Kidney (tissue), 14 donors: ENCODE measurements around the gene CIITA. TPM values are rescaled to one million over a fixed set of nuclear protein-coding genes. Genes with fewer than 3 reads are reported as not detected.
"Not testable (repeated sequence)": the region's sequence is repeated elsewhere in the genome, so short reads cannot be mapped to it uniquely, and the experiment has no call there.

Source experiments
- DNase-seq, 5 donors: peaks; one replicate each; pipeline ENCODE4 v3.0.0-alpha.2; 2013 to 2020
- FAIRE-seq: peaks from 2 replicates; lab custom pipeline; 2012; peaks lifted over from hg19 to GRCh38; lab: Jason Lieb, UNC
- H3K27ac ChIP-seq, 2 donors: one replicate each; pipeline ENCODE4 v1.7.0; 2013; ENCODE audit warnings: low read depth in 2 of 2, low read length in 2 of 2, inconsistent platforms in 1 of 2
- H3K27me3 ChIP-seq: one replicate; pipeline ENCODE4 v1.7.1; 2013; ENCODE audit warnings: low read length, inconsistent platforms; ENCODE audit not compliant: control insufficient read depth, insufficient read depth
- H3K36me3 ChIP-seq, 3 donors: one replicate each; pipeline versions ENCODE4 v1.7.0 to v1.7.1; 2013; ENCODE audit warnings: low read length in 3 of 3, control low read depth in 1 of 3, inconsistent platforms in 1 of 3; ENCODE audit not compliant: insufficient read depth in 3 of 3, control insufficient read depth in 2 of 3
- H3K4me1 ChIP-seq, 3 donors: one replicate each; pipeline versions ENCODE4 v1.7.0 to v1.7.1; 2013; ENCODE audit warnings: low read length in 3 of 3, inconsistent platforms in 1 of 3, low read depth in 1 of 3; ENCODE audit not compliant: control insufficient read depth in 2 of 3, insufficient read depth in 2 of 3
- H3K4me3 ChIP-seq, 3 donors: one replicate each; pipeline versions ENCODE4 v1.7.0 to v1.8.1; 2013; ENCODE audit warnings: low read length in 3 of 3, control low read depth in 1 of 3, inconsistent platforms in 1 of 3
- H3K9ac ChIP-seq, 3 donors: one replicate each; pipeline versions ENCODE4 v1.7.0 to v1.7.1; 2013; ENCODE audit warnings: low read length in 3 of 3, control low read depth in 1 of 3, inconsistent platforms in 1 of 3
- H3K9me3 ChIP-seq, 3 donors: one replicate each; pipeline versions ENCODE4 v1.7.0 to v1.7.1; 2013; ENCODE audit warnings: low read length in 3 of 3, control low read depth in 1 of 3, inconsistent platforms in 1 of 3; ENCODE audit not compliant: control insufficient read depth in 2 of 3, insufficient read depth in 1 of 3
- intact Hi-C: fragments of 100-400 bp; cut with DNase I; formaldehyde crosslinking; loops from one replicate; pipeline ENCODE4 v1.11.1; 2022
- polyA plus RNA-seq: library from polyadenylated mRNA; stranded (reverse); fragments of 350-450 nt; fragmentation: Illumina TruSeq; extraction: RNeasy Lipid Tissue Mini Kit (QIAGEN cat#74804); gene quantifications from one replicate; pipeline ENCODE4 v1.2.3, GENCODE V29; 2014; ENCODE audit warnings: low read depth, low replicate concordance; ENCODE audit not compliant: insufficient read depth
- total RNA-seq: library from RNA; stranded (reverse); fragmentation: NEBNext Ultra II Directional; extraction: Animal tissue kit (Norgen Biotek cat#: 25700); gene quantifications from one replicate; pipeline ENCODE4 v1.2.1, GENCODE V29; 2021
- TF ChIP-seq, protein P1 (sequence below): IDR thresholded peaks from 3 replicates; pipeline ENCODE4 v1.5.1; 2012; ENCODE audit warnings: mild to moderate bottlenecking, moderate library complexity, borderline replicate concordance; ENCODE audit not compliant: insufficient read depth; ENCODE audit errors: extremely low read depth
- donor health status: control.
- donor health status: control.
- donor health status: control.
- donor health status: control.
- donor health status: control.
- donor health status: DM: yes; HTN: yes; CAD: no.
- donor health status: Normal renal cell carcinoma (clear cell type).

Gene CIITA
- total and polyA plus RNA-seq, 2 donors from 2014 or later = 8.3 to 50.5 TPM

GRCh38 chr16:10966129-10966528 lies 89.1 kb downstream of the CIITA start:
- H3K4me3 ChIP-seq = no peak overlapping the region
- H3K27me3 ChIP-seq = no peaks in the 10 kb centered on the region
- TF ChIP-seq, protein P1, sequence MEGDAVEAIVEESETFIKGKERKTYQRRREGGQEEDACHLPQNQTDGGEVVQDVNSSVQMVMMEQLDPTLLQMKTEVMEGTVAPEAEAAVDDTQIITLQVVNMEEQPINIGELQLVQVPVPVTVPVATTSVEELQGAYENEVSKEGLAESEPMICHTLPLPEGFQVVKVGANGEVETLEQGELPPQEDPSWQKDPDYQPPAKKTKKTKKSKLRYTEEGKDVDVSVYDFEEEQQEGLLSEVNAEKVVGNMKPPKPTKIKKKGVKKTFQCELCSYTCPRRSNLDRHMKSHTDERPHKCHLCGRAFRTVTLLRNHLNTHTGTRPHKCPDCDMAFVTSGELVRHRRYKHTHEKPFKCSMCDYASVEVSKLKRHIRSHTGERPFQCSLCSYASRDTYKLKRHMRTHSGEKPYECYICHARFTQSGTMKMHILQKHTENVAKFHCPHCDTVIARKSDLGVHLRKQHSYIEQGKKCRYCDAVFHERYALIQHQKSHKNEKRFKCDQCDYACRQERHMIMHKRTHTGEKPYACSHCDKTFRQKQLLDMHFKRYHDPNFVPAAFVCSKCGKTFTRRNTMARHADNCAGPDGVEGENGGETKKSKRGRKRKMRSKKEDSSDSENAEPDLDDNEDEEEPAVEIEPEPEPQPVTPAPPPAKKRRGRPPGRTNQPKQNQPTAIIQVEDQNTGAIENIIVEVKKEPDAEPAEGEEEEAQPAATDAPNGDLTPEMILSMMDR = no peak
- H3K4me1 ChIP-seq = peaks cover 0 to 4% (median 3%) of the 10 kb centered on the region in 3 donors
- no peaks in the 10 kb centered on the region for H3K9me3 ChIP-seq
- H3K9ac ChIP-seq = no peak overlapping the region
- intact Hi-C loops = loop anchor here (10.0 kb wide), 1 partner anchor 389 kb away; no protein-coding TSS in a partner anchor
- DNase-seq (no peak), FAIRE-seq (no peak)
- H3K36me3 ChIP-seq = peaks cover 3 to 25% (median 19%) of the 10 kb centered on the region in 3 donors
- H3K27ac ChIP-seq = no peak overlapping the region

- not testable (repeated sequence) for H3K27ac ChIP-seq, H3K9me3 ChIP-seq, H3K9ac ChIP-seq, H3K27me3 ChIP-seq, DNase-seq, H3K4me1 ChIP-seq, H3K4me3 ChIP-seq, FAIRE-seq
- intact Hi-C loops = loop anchor here (10.0 kb wide), 1 partner anchor 388 kb away; no protein-coding TSS in a partner anchor
- H3K36me3 ChIP-seq = peaks cover 3 to 26% (median 19%) of the 10 kb centered on the region in 3 donors
Measured at GRCh38 chr16:10966559-10966958, 89.6 kb downstream of the CIITA start.

- Histone ChIP-seq H3K4me1 (peaks cover 4 to 10% (median 6%) of the 10 kb centered on the region in 3 donors), H3K9me3 (no peaks in the 10 kb centered on the region), H3K9ac (no peak overlapping the region), H3K4me3 (no peak overlapping the region), H3K27me3 (no peaks in the 10 kb centered on the region), H3K36me3 (peaks cover 1 to 26% (median 17%) of the 10 kb centered on the region in 3 donors), H3K27ac (no peak overlapping the region)
- FAIRE-seq (no peak), DNase-seq (no peak)
- TF ChIP-seq, protein P1 = no peak
- intact Hi-C loops = loop anchor here (10.0 kb wide), 1 partner anchor 387 kb away; no protein-coding TSS in a partner anchor
Measured at GRCh38 chr16:10967986-10968385, 91.0 kb downstream of the CIITA start.

DNA sequence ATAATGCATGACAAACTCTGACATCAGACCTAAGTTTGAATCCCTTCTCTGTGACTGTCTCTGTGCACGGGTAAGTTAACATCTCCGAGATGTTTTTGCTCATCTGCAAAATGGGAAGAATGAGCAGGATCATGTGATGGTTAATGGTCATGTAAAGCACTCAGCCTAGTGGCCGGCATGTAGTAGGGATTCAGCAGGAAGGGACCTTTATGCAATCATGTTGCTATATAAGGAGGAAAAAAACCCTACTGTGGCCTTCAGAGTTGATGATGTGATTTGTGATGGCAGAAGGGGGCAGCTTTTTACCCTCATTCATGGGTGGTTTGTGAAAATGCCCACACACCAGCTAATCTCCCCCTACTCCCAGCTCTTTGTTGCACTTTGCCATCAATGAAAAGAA lies 91.5 kb downstream of the CIITA start:
- Histone ChIP-seq H3K36me3 (peaks cover 0 to 26% (median 14%) of the 10 kb centered on the region in 3 donors), H3K9ac (no peak overlapping the region), H3K27me3 (no peaks in the 10 kb centered on the region), H3K4me1 (peaks cover 4 to 10% (median 6%) of the 10 kb centered on the region in 3 donors), H3K9me3 (no peaks in the 10 kb centered on the region), H3K27ac (no peak overlapping the region), H3K4me3 (no peak overlapping the region)
- FAIRE-seq = no peak
- intact Hi-C loops = loop anchor here (10.0 kb wide), 1 partner anchor 386 kb away; no protein-coding TSS in a partner anchor
- TF ChIP-seq, protein P1 = no peak
- no peak for DNase-seq
